ENCODE data around the gene PPHLN1.
"Not testable (repeated sequence)": the region's sequence is repeated elsewhere in the genome, so short reads cannot be mapped to it uniquely, and the experiment has no call there.

PPHLN1 gene

DNA sequence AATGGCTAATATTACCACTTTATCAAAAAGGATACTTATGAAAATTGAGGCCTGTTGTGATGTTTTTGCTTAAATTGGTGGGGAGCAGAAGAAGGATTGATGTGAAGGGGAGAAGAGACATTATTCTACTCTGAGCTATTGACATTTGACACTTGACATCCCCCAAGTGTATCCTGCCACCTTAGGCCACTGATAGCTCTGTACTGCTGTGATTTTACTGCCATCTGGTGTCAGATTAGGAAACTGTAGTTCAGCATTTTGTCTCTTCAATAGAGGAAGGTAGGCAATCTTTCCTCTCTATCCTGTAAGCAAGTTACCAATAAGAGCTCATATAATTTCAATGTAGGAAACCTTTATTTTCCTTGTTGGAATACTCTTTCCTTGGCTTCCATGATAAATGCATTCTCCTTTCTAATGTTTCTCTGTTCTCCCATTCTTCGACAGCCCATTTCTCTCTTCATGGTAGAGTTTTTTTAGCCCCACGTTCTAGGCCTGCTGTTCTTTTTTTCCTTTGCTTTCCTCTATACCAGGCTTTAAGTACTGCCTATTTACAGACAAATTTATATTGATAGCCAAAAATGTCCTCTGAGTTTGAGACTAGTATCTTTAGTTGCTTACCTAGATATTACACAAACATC lies 46.3 kb downstream of the PPHLN1 start:
- DNase-seq (ENCODE audit: low spot score) = peak; percentile 71

DNA sequence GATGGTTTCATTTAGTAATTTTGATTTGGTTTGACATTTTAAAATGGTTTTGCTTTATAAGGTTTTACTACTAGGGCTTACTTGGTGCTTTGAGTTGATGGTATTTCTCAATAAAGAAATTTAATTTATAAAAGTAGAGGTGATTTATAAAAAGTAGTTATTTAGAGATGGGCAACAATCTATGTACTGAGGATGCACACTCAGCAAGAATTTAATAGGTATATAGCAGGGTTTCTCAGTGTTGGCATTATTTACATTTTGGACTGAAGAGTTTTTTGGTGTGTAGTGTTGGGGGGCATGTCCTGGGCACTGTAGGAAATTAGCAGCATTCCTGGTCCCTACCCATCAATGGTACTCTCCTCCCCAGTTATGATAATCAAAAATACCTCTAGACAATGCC lies 47.7 kb downstream of the PPHLN1 start:
- DNase-seq (ENCODE audit: low spot score) = no peak

DNA sequence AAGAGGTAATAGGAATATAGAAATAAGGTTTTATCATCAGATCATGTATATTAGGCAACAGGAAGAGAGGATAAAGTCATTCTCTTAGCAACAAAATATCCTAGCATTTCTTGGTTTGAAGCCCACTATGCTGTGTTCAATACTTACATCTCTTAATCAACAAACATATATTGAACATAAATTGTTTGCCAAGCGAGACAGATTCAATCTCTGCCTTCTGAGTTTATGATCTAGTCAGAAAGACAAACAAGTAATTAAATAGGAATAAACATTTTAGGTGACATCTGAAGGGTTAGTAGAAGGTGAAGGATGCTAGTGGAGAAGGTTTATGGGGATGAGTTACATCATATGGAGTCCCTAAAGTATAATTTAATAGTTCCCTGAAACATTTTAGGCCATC lies 54.8 kb downstream of the PPHLN1 start:
- DNase-seq (ENCODE audit: low spot score) = no peak

DNA sequence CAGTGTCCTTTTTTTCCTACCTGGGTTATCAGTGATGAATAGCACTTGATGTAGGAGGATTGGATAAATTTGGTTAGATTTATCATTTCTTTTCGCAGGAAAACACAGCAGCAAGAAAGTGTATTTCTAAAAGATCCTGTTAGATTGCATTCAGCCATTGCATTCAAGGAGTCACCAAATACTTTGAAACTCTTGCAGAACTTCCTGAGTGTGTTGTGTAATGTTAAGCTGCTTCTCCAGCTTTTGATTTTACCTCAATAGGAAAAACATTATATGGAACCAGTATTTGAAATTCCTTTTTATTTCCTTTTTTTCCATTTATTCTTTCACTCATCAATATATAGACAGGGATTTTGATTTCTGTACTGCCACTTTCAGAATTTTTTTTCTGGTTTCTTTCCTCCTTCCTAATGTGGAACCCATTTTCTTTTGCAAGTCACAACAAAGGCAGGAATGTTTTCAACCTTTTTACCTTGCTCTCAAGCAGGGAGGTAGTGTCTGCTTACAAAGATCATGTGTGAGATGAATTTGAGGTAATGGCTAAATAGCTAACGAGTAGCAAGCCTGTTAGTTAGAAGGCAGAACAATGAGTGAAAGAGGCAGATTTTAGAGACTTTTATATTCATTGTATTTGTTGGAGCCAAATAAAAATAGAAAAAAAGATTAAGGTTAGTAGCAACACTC lies 56.2 kb downstream of the PPHLN1 start:
- DNase-seq (ENCODE audit: low spot score) = no peak

DNA sequence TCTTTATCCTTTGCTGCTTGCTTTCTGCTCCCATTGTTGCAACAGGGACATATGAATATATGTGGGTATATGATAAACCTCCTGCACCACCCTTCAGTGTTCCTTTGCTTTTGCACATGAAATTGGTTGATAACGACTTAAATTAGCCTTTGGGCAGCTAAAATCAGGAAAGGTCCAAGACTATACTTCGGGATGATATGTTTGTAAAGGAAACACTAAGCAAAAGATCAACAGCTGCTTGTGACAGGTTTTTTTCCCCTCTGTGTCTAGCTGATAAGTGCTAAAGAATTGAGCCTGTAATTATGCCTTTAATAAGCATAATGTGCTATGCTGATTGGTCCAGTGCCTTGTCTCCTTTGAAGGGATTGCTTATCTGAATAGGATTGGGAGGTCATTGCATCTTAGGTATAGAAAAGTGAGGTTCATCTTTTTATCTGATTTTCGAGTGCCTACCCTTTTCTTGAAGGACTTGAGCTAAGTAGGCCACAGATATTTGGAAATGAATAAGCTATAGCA lies 59.4 kb downstream of the PPHLN1 start:
- no peak for DNase-seq (ENCODE audit: low spot score)

DNA sequence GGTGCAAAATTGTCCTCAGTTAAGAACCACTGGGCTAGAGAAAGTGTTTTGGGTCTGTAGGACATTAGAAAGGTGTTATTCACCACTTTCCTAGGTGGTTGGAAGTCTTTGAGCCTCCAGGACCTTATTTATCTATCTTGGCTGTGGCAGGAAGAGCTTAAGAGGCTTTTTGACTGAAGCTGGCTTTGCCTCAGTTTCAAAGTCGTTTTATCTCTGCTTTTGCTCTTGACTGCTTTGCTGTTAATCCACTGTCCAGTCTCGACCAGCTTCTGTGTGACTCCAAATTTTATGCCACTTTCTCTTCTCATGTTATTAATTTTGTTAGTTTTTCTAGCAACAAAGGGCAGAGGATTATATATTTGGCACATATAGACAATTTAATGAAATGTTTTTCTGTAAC lies 60.3 kb downstream of the PPHLN1 start:
- DNase-seq (ENCODE audit: low spot score) = no peak

DNA sequence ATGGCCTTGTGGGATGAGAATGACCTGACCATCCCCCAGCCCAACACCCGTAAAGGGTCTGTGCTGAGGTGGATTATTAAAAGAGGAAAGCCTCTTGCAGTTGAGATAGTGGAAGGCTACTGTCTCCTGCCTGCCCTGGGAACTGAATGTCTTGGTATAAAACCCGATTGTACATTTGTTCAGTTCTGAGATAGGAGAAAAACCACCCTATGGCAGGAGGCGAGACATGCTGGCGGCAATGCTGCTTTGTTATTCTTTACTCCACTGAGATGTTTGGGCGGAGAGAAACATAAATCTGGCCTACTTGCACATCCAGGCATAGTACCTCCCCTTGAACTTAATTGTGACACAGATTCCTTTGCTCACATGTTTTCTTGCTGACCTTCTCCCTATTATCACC lies 62.1 kb downstream of the PPHLN1 start:
- not testable (repeated sequence) for DNase-seq (ENCODE audit: low spot score)

DNA sequence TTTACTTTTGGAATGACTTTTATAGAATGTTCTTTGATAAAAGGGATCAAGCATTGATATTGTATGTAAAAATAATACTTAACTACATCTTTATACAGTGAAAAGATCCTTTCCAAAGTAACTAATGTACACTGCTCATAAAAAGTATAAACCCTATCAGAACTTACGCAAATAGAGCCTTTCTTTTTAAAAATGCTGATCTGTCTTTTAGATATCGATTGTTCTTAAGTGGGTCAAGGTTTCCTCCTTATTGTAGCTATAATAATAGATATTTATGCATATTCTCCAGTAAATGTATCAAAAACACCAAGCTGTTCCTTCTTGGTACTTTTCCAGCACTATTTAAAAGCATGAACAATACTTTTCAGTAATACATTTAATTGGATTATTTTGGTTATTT lies 68.5 kb downstream of the PPHLN1 start:
- DNase-seq (ENCODE audit: low spot score) = no peak

DNA sequence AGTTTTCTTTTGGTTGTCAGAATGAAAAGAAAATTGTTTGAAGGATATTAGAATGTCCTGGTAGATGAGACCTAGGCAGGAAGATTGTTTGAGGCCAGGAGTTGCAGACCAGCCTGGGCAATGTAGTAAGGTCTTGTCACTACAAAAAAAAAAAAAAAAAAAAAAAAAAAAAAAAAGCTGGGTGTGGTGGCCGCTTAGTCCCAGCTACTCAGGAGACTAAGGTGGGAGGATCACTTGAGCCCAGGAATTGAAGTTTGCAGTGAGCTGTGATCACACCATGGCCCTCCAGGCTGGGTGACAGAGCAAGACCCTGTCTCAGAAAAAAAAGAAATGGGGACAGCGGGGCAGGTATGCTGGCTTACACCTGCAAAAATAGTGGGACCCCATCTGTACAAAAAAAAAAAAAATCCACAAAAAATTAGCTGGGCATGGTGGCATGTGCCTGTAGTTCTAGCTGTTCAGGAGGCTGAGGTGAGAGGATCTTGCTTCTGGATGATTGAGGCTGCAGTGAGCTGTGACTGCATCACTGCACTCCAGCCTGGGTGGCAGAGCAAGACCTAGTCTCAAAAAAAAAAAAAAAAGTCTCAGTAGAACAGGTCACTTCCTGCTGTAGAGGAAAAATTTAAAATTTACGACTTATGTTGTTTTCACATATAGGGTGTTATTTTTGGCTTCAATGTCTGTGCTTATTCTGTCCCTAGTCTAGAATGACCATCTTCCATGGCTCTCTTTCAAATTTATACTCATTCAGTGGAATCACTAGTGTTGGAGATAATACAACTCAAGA lies 70.7 kb downstream of the PPHLN1 start:
- DNase-seq (ENCODE audit: low spot score) = no peak

DNA sequence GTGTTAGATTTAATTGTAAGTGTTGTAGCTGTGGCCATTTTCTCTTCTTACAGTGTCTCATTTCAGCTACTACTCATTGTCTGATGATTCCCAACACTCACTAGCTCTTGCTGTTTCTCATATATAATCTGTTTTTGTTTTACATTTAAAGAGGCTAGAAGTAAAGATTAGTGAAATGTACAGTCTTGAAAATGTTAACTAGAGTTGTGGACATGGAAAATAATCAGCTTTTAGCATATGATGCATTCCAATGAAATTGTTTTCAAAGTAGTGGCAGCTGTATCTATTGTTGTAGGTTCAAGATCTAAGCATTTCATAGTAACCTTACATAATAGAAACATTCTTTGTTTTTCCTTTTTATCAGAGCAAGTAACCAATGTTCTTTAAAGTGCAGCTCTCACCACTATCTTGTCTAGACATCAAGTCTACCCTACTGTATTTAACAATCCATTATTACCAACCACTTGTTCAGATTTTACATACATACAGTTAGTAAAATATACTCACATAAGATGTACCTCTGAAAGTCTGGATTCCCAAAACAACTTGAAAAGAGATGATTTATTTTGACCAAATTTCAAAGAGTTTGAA lies 76.9 kb downstream of the PPHLN1 start:
- DNase-seq (ENCODE audit: low spot score) = no peak

DNA sequence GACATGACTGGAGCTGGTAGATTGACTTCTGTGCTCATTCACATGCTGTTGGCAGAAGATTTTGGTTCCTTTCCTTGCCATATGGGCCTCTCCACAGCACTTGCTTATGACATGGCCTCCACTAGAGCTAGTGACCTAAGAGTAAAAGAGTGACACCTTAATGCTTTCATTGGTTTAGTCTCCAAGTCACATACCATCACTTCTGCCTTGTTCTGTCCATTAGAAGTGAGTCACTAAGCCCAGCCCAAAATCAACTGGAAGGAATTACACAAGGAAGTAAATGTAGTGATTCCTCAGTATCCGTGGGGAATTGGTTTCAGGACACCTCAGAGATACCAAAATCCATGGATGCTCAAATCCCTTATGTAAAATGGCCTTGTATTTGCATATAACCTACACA lies 81.3 kb downstream of the PPHLN1 start:
- DNase-seq (ENCODE audit: low spot score) = no peak

DNA sequence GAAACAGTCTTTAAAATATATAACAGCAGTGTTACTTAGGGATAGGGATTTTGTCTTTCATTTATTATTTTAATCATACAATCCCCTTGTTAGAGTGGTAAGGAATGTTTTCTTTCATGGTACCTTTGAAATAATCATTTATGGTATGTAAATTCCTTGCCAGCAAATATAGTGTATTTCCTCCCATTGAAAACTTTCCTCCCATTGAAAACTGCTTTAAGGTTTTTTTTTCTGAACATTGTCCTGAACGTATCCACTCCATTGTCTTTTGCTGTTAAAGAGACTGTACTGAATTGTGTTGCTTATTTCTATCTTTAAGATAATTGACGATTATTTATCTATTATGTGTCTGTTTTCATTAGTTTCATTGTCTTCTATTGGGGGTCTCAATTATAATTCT lies 83.5 kb downstream of the PPHLN1 start:
- DNase-seq (ENCODE audit: low spot score) = no peak

DNA sequence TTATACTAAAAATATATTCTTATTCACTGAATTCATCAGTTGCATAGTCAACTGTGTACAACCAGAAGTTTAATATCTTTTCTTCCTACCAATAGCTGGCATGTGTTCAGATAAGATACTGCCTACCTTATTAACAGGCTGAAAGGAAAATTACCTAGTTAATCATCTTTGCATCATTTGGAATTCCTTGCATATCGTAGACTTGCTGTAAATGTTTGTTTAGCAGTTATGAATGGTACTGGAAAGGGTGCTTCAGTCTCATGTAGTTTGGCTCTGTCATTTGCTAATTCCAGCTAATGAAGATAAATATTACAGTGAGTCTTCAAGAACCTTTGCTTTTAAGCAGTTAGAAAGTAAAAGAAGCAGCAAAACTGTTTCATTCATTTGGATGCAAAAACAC lies 84.4 kb downstream of the PPHLN1 start:
- no peak for DNase-seq (ENCODE audit: low spot score)

DNA sequence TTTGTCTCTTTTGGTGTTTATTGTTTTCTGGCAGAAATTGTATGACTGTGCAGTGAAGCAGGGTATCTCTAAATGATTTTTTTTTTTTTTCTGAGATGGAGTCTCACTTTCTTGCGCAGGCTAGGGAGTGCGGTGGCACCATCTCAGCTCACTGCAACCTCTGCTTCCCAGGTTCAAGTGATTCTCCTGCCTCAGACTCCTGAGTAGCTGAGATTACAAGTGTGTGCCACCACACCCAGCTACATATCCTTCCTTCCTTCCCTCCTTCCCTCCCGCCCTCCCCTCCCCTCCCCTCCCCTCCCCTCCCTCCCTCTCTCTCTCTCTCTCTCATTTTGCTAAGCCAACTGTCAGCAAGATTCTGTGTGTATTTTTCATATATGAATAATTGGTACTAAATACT lies 94.4 kb downstream of the PPHLN1 start:
- DNase-seq (ENCODE audit: low spot score) = no peak

DNA sequence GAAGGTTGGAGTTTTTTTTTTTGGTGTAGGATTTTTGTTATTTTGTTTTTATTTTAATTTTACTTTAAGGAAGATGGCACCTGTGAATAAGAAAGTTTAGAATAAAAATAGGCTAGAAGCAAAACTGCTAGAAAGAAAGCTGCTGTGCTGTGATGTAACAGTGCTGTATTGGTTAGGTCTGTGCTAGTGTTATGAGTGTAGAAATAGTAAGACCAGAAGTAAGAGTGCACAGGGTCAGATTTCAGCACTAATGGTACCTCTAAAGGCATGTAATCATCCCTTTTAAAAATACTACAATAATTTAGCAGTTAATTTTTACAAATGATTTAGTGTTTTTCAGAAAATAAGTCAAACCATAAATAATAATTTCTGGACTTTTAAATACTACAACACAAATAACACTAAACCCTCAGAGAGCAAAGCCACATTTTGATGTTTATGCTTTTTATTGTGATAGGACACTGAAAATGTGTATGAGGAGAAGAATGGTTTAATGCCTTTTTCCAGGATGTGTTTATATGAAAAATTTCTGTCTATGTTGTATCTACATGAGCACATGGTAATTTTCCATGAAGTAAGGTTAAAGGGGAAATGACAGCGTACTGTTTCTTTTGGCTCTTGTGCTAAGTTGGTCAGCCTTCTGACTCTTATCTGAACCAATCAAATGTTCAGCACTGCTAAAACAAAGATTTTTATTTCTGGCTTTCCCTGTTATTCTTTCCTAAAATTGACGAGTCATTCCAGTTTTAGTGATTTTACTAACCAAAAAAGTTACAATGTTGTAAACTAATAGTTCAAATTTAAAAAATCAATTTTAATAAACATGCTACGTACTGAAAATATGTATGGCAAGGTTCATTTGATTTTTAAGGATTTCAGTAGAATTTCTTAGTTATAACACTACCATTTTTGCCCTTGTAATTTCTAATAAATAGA lies 96.1 kb downstream of the PPHLN1 start:
- DNase-seq (ENCODE audit: low spot score) = peak; percentile 27

DNA sequence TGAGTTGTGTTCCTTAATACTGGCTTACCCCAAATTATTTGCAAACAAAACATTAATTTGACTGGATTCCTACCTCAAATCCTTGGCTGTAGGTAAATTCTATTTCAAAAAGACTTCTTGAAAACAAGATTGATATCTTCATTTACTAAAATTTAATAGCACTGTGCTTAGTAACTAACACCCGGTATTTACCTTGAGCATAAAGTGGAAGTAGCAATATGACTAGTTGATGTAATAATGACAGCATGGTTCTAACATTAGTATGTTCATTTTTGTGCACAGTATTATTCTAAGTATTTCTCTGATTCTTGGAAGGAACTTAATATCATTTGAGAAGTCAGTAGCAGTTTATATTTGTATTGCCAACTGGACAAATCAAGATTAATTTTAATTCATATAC lies 96.8 kb downstream of the PPHLN1 start:
- DNase-seq (ENCODE audit: low spot score) = no peak

DNA sequence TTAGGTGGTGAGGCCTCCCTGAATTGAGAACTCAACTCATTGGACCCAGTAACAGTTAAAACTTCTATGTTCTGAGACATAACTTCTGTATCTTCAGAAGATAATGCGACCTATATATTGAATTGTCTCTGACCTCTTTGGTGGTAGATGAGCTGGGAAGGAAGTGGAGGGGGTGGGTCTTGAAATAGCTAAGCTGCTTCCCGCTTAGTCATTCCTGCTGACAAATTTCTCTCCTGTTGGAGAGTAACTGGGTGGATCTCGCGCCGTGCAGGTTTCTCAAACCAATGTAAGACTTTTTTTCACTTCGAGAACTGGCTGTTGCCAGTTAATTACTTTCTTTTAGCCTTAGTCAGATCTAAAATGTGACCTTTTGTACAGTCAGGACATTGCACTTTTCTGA lies 100.8 kb downstream of the PPHLN1 start:
- peak; percentile 64 for DNase-seq (ENCODE audit: low spot score)

DNA sequence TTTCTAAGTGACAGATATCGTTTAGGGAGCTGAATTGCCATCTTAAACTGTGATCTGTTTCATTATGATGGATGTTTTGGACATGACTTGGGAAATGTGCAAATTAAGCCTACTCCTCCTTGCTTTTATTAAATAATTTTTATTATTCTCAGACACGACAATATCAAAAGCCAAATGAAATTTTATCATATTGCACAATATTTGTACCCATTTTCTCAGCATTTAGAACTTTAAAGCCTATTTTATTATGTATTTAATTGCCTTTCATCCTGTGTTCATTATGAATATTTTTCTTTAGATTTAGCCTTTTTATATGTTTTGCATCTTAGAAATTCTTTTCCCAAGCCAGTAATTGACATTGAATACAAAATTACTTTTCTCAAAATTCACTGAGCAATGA lies 102.9 kb downstream of the PPHLN1 start:
- no peak for DNase-seq (ENCODE audit: low spot score)

DNA sequence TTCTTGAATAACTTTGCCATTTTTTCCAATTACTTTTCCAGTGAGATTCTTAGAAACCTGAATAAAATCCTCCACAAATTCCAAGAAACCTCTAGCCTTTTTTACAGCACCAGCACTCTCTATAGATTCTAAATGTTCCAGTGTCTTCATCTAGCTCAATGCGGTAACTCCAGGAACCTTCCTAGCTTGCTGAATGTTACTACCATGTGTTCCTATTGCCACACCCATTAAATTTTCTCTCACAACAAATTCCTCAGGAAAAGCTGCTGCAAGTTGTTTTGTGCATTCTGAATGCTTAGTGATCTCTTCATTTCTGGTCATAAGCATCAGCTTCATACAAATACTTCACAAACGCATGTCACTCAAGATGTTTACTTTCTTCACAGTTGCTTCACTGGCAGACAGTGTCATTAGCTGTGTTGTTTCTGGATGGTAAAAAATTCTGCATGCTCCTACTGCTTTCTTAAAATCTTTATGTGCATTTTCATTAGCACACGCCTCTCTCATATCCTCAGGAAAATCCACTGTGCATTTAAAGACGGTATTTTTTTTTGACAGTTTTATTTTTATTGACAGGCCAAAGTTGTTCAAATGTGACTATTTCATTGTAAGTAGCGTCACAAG lies 106.7 kb downstream of the PPHLN1 start:
- DNase-seq (ENCODE audit: low spot score) = no peak

DNA sequence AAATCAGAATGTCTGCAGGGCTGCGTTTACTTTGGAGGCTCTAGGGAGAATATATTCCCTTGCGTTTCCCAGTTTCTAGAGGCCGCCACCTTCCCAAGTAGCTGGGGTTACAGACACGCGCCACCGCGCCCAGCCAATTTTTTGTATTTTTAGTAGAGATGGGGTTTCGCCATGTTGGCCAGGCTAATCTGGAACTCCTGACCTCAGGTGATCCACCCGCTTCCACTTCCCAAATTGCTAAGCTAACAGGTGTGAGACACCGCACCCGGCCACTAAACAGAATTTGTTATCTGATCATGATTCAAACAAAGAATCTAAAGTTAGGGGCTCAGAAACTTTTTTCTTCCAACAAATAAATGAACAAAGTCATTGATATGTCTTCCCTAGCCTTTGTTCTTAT lies 114.6 kb downstream of the PPHLN1 start:
- DNase-seq (ENCODE audit: low spot score) = no peak

DNA sequence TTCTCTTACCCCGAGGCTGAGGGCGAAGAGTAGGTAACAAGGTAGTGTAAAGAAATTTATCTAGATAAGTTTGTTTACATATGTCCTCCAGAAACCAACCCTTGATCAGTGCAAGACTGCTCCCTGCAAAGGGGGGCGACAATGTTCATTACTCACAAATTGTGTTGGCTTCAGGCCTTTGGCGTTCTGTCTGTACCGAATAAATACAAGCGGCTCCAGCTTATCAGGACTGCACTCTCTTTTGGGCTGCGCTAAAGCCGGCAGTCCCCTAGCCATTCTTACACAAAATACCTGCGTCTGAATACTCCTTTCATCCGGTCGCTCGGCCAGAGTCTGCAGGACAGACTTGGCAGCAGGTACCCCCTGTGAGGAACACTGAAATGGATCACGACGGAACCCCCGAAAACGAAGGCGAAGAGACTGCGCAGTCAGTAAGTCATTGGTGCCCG lies 116.4 kb downstream of the PPHLN1 start:
- no peak for DNase-seq (ENCODE audit: low spot score)
